ENCODE measurements around the gene MED27. TPM values are rescaled to one million over a fixed set of nuclear protein-coding genes. Genes with fewer than 3 reads are reported as not detected.

MED27 gene
- polyA plus RNA-seq, 1 donor: 12.6 TPM

DNA sequence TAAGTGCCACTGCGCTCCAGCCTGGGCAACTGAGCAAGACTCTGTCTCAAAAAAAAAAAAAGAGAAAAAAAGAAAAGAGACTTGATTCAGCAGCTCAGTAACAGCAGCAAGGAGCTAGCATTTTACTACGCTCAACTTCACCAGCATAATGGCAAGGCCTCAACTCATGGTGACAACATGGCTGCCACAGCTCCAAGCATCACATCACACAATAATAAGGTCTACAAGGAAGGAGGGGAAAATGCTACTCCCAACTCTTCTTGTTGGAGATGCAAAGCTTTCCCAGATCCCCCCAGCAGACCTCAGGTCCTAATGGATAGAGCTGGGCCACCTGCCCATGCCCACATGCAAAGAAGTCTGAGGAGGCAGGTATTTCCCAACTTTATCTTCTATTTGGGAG, 253.6 kb downstream of the MED27 start:
- no peaks in the 10 kb centered on the region for H3K9me3 ChIP-seq (ENCODE audit: control insufficient read depth, low read depth, low read length)
- H3K27me3 ChIP-seq (ENCODE audit: control insufficient read depth, insufficient read depth, low read length): peaks cover 30% of the 10 kb centered on the region
- WGBS (ENCODE audit: insufficient coverage, low lambda C conversion rate): no CpG with 5 or more reads among the region's 2 CpGs
- DNase-seq: no peak
- no peaks in the 10 kb centered on the region for H3K36me3 ChIP-seq (ENCODE audit: control insufficient read depth, insufficient read depth, low read length)
- H3K4me1 ChIP-seq (ENCODE audit: control insufficient read depth, insufficient read depth, low read length): no peaks in the 10 kb centered on the region
- H3K27ac ChIP-seq (ENCODE audit: low read length): no peak overlapping the region
- no peak overlapping the region for H3K4me3 ChIP-seq (ENCODE audit: low read length)

DNA sequence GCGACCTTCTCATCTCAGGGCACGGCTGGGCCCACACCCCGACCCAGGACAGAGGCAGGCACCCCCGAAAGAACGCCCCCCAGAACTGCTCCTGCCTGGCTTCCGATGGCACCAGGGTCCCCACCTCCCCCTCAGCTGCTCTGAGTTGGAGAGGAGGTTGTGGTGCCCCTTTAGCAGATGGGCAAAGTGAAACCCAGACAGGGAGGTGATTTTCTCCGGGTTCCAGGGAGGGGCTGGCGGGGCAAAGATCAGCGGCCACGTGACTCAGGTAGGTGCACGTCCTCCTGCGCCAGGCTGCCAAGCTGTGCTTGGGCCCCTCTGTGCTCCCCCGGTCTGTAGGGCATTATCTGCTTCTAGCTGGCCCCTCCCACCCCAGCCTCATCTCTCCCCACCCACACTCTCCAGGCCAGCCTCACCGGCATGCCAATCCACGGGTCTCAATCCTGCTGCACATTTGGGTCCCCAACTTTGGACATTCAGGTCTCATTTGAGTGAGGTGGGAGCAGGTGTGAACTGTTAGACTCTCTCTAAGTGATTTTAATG, 254.6 kb downstream of the MED27 start:
- no peaks in the 10 kb centered on the region for H3K9me3 ChIP-seq (ENCODE audit: control insufficient read depth, low read depth, low read length)
- WGBS (ENCODE audit: insufficient coverage, low lambda C conversion rate): no CpG with 5 or more reads among the region's 15 CpGs
- H3K27ac ChIP-seq (ENCODE audit: low read length): no peak overlapping the region
- H3K36me3 ChIP-seq (ENCODE audit: control insufficient read depth, insufficient read depth, low read length): no peaks in the 10 kb centered on the region
- H3K27me3 ChIP-seq (ENCODE audit: control insufficient read depth, insufficient read depth, low read length): peaks cover 36% of the 10 kb centered on the region
- no peak overlapping the region for H3K4me3 ChIP-seq (ENCODE audit: low read length)
- no peak for DNase-seq
- H3K4me1 ChIP-seq (ENCODE audit: control insufficient read depth, insufficient read depth, low read length): no peaks in the 10 kb centered on the region

DNA sequence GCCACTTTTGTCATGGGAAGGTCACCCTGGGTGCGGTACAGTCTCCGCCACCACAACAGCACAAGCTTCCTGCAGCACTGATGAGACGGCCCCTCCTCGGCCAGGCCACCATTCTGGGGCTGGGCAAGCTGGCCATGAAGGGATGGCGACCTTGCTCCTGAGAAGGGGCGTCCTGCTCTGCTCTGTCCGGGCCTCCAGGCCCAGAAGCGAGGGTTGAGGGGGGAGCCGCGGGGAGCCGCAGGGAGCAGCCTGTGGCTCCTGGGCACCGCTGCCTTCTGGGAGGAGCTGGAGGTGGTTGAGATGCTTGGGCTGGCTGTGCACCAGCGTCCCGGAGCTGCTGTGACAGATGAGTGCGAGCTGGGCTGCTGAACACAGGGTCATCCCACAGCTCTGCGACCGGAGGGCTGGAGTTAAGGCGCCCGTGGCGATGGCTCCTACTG, 255.5 kb downstream of the MED27 start:
- Histone ChIP-seq H3K36me3 (ENCODE audit: control insufficient read depth, insufficient read depth, low read length) (no peaks in the 10 kb centered on the region), H3K9me3 (ENCODE audit: control insufficient read depth, low read depth, low read length) (no peaks in the 10 kb centered on the region), H3K27me3 (ENCODE audit: control insufficient read depth, insufficient read depth, low read length) (peaks cover 36% of the 10 kb centered on the region), H3K4me3 (ENCODE audit: low read length) (no peak overlapping the region), H3K27ac (ENCODE audit: low read length) (no peak overlapping the region), H3K4me1 (ENCODE audit: control insufficient read depth, insufficient read depth, low read length) (no peaks in the 10 kb centered on the region)
- DNase-seq: no peak
- WGBS (ENCODE audit: insufficient coverage, low lambda C conversion rate): no CpG with 5 or more reads among the region's 20 CpGs

DNA sequence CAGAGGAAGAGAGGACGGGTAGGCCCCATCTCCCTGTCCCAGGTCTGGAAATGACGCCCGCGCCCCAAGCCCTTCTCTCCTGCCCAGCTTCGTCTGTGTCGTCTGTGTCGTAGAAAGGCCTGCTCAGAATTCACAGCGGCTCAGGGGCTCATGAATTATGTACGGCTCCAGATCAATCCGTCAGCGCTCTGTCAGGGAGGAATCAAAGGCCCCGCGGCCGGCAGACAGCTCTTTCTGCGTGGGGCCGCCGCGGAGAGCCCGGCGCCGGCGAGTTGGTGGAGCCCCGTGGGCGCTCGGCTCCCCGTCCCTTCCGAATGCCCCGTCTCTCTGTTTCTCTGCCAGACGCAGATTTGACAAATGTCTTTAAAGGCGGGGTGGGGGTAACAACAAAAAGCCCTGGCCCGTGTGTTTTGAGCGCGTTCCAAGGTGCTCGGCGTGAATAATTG, 255.9 kb downstream of the MED27 start:
- Histone ChIP-seq H3K4me3 (ENCODE audit: low read length) (no peak overlapping the region), H3K4me1 (ENCODE audit: control insufficient read depth, insufficient read depth, low read length) (no peaks in the 10 kb centered on the region), H3K36me3 (ENCODE audit: control insufficient read depth, insufficient read depth, low read length) (no peaks in the 10 kb centered on the region), H3K9me3 (ENCODE audit: control insufficient read depth, low read depth, low read length) (no peaks in the 10 kb centered on the region), H3K27ac (ENCODE audit: low read length) (no peak overlapping the region), H3K27me3 (ENCODE audit: control insufficient read depth, insufficient read depth, low read length) (peaks cover 34% of the 10 kb centered on the region)
- no CpG with 5 or more reads among the region's 35 CpGs for whole genome bisulfite sequencing (ENCODE audit: insufficient coverage, low lambda C conversion rate)
- no peak for DNase-seq

DNA sequence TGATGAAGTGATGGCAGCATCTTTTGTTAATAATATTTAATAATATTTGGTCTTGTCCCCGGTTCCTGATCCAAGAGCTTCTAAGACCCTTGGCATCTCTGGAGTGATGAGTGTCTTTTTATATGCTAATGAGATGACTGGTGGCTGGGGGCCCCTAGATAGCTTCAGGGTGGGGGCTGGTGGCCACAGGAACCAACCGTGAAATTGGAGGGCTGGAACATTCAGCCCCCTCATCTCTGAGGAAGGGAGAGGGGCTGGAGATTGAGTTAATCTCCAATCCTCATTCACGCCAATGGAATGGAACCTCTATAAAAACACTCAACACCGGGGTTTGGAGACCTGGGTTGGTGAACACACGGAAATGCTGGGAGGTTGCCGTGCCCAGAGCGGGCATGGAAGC, 261.6 kb downstream of the MED27 start:
- no CpG with 5 or more reads among the region's 7 CpGs for WGBS (ENCODE audit: insufficient coverage, low lambda C conversion rate)
- Histone ChIP-seq H3K27ac (ENCODE audit: low read length) (no peak overlapping the region), H3K9me3 (ENCODE audit: control insufficient read depth, low read depth, low read length) (no peaks in the 10 kb centered on the region), H3K4me3 (ENCODE audit: low read length) (no peak overlapping the region), H3K36me3 (ENCODE audit: control insufficient read depth, insufficient read depth, low read length) (no peaks in the 10 kb centered on the region), H3K27me3 (ENCODE audit: control insufficient read depth, insufficient read depth, low read length) (peaks cover 34% of the 10 kb centered on the region), H3K4me1 (ENCODE audit: control insufficient read depth, insufficient read depth, low read length) (no peaks in the 10 kb centered on the region)
- DNase-seq: no peak

DNA sequence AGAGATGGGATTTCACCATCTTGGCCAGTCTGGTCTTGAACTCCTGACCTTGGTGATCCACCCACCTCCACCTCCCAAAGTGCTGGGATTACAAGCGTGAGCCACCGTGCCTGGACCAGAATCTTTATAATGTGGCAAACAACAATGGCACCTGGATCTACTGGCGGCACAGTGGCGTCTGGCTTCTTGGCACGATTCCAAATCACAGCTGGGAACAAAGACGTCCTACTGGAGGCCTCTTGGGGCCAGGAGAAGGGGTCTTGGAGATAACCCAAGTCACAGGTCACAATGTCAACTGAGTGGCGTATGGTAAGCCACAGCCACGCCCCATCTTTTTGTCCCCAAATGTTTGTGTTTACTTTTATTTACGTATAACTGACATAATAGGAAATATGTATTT, 262.0 kb downstream of the MED27 start:
- no peaks in the 10 kb centered on the region for H3K36me3 ChIP-seq (ENCODE audit: control insufficient read depth, insufficient read depth, low read length)
- H3K27me3 ChIP-seq (ENCODE audit: control insufficient read depth, insufficient read depth, low read length): peaks cover 29% of the 10 kb centered on the region
- DNase-seq: no peak
- H3K4me1 ChIP-seq (ENCODE audit: control insufficient read depth, insufficient read depth, low read length): no peaks in the 10 kb centered on the region
- H3K27ac ChIP-seq (ENCODE audit: low read length): no peak overlapping the region
- no peak overlapping the region for H3K4me3 ChIP-seq (ENCODE audit: low read length)
- no peaks in the 10 kb centered on the region for H3K9me3 ChIP-seq (ENCODE audit: control insufficient read depth, low read depth, low read length)
- 80% methylated on average over 1 of the region's 9 CpGs for WGBS (ENCODE audit: insufficient coverage, low lambda C conversion rate)

DNA sequence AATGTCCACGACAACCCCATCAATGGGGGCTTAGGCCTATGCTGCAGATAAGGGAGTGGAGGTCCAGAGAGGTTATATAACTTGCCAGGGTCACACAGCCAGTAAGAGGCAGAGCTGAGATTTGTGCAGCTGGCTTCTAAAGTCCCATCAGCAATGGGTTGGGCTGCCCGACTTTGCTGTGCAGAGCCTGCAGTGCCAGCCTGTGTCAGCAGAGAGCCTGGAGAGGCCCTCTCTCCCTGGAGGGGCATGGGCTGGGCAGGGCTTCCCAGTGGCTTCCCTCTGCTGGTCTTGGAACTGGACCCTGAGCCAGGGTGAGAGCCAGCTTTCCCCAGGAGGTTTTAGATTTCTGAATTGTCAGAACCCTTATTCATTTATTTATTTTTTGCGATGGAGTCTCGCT, 262.6 kb downstream of the MED27 start:
- Histone ChIP-seq H3K36me3 (ENCODE audit: control insufficient read depth, insufficient read depth, low read length) (no peaks in the 10 kb centered on the region), H3K27ac (ENCODE audit: low read length) (no peak overlapping the region), H3K4me1 (ENCODE audit: control insufficient read depth, insufficient read depth, low read length) (no peaks in the 10 kb centered on the region), H3K9me3 (ENCODE audit: control insufficient read depth, low read depth, low read length) (no peaks in the 10 kb centered on the region), H3K27me3 (ENCODE audit: control insufficient read depth, insufficient read depth, low read length) (peaks cover 29% of the 10 kb centered on the region), H3K4me3 (ENCODE audit: low read length) (no peak overlapping the region)
- no peak for DNase-seq
- no CpG with 5 or more reads among the region's 4 CpGs for WGBS (ENCODE audit: insufficient coverage, low lambda C conversion rate)

DNA sequence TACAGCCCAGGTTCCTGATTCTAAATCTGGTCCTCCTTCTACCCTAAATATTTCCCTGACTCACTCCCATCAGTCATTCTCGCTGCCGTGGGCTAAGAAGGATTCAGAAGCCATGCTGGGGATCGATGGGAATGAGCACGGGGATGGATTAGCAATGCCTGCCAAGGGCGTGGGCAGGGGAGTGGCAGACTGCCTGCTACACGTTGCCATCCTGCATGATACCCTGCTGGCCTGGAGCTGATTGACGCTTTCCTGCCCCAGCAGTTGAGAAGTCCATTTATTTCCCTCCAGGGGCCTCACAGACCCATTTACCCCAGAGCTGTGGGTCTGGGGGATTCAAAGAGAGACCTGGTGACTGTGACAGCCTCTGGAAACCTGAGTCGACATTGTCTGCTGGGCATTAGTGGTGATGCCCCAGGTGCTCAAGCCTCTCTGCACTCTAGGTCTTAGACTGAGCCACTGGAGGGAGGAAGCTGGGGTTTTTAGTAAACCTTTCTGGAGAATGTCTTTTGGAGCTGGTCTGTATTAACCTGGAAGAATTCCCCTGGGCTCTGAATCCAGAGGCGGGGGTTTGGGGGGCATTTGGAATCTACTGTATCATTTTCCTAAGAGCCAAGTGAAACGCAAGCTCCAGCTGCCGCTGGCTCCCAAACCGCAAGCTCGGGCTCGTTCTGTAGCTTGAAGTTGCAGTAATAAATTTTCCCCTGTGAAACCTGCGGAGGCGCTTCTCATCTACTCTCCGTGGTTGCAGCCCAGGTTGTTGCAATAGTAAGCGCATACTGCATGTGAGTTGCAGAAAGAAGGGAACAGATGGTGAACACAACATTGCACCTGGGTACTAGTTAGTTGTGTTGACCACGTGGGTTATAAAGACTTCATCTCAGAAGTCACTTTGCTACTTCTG, 263.4 kb downstream of the MED27 start:
- WGBS (ENCODE audit: insufficient coverage, low lambda C conversion rate): no CpG with 5 or more reads among the region's 19 CpGs
- Histone ChIP-seq H3K4me1 (ENCODE audit: control insufficient read depth, insufficient read depth, low read length) (no peaks in the 10 kb centered on the region), H3K27me3 (ENCODE audit: control insufficient read depth, insufficient read depth, low read length) (peaks cover 27% of the 10 kb centered on the region), H3K27ac (ENCODE audit: low read length) (no peak overlapping the region), H3K4me3 (ENCODE audit: low read length) (no peak overlapping the region), H3K36me3 (ENCODE audit: control insufficient read depth, insufficient read depth, low read length) (no peaks in the 10 kb centered on the region), H3K9me3 (ENCODE audit: control insufficient read depth, low read depth, low read length) (no peaks in the 10 kb centered on the region)
- DNase-seq: no peak

DNA sequence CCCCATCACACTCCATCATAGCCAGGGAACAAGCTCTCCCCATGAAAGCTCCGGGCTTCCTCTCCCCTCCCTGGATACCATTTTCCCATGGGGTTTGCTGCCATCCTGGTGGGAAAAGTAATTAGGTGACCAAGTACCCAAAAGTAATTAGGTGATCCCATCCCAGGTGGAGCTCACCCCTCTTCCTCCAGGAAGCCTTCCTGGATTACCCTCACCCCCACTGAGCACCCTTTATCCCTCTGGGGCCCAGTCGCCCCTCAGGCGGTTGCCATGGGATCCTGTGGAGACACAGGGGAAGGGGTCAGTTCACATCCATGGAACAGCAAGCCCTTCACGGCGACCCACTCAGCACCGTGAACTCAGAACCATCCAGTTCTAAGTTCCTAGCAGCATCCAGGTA, 265.0 kb downstream of the MED27 start:
- H3K36me3 ChIP-seq (ENCODE audit: control insufficient read depth, insufficient read depth, low read length): no peaks in the 10 kb centered on the region
- H3K27ac ChIP-seq (ENCODE audit: low read length): no peak overlapping the region
- H3K9me3 ChIP-seq (ENCODE audit: control insufficient read depth, low read depth, low read length): no peaks in the 10 kb centered on the region
- no peaks in the 10 kb centered on the region for H3K4me1 ChIP-seq (ENCODE audit: control insufficient read depth, insufficient read depth, low read length)
- no peak overlapping the region for H3K4me3 ChIP-seq (ENCODE audit: low read length)
- peaks cover 23% of the 10 kb centered on the region for H3K27me3 ChIP-seq (ENCODE audit: control insufficient read depth, insufficient read depth, low read length)
- no CpG with 5 or more reads among the region's 6 CpGs for WGBS (ENCODE audit: insufficient coverage, low lambda C conversion rate)
- DNase-seq: no peak

DNA sequence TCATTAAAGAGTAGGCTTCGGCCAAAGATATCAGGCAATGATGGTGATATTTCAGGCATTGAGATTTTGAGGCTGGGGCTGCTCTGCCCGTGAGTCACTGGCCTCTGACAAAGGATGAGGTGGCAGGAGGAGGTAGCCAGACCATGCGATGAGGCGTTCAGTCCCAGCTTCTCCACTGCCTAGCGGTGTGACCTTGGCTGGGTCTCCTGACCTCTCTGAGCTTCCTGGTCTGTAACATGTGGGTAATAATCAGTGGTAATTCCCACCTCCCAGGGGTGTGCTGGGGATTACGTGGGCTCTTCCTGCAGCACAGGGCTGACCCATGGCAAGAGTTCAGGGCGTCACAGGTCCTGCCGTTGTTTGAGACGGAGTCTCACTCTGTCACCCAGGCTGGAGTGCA, 266.6 kb downstream of the MED27 start:
- Histone ChIP-seq H3K36me3 (ENCODE audit: control insufficient read depth, insufficient read depth, low read length) (no peaks in the 10 kb centered on the region), H3K9me3 (ENCODE audit: control insufficient read depth, low read depth, low read length) (no peaks in the 10 kb centered on the region), H3K4me1 (ENCODE audit: control insufficient read depth, insufficient read depth, low read length) (no peaks in the 10 kb centered on the region), H3K4me3 (ENCODE audit: low read length) (no peak overlapping the region), H3K27me3 (ENCODE audit: control insufficient read depth, insufficient read depth, low read length) (peaks cover 39% of the 10 kb centered on the region), H3K27ac (ENCODE audit: low read length) (no peak overlapping the region)
- DNase-seq: no peak
- no CpG with 5 or more reads among the region's 9 CpGs for WGBS (ENCODE audit: insufficient coverage, low lambda C conversion rate)

Data from large intestine (tissue), 3 donors.